ENCODE results near the gene LENG9. TPM values are rescaled to one million over a fixed set of nuclear protein-coding genes. Genes with fewer than 3 reads are reported as not detected.
"Not testable (repeated sequence)": the region's sequence is repeated elsewhere in the genome, so short reads cannot be mapped to it uniquely, and the experiment has no call there.

The LENG9 gene
- 4.9 and 5.0 TPM in 2 replicates for total RNA-seq

GRCh38 chr19:54463531-54464043 is at the start of gene LENG9:
TSS of gene LENG9 (minus strand) at chr19:54463778. CDS start at chr19:54463526, 252 bp downstream.
- intact Hi-C loops (cut with micrococcal nuclease): loop anchor here (1.0 to 10.0 kb wide), 11 partner anchors 14 to 1179 kb away; partner anchors contain the start of genes CNOT3, HSPBP1, LENG8 and MBOAT7

GRCh38 chr19:54509200-54509940 is 45.8 kb upstream of the LENG9 start:
- intact Hi-C loops (cut with micrococcal nuclease): not testable (repeated sequence)

- intact Hi-C loops (cut with micrococcal nuclease): not testable (repeated sequence)
Observed at GRCh38 chr19:54508487-54508886, 44.9 kb upstream of the LENG9 start.

GRCh38 chr19:54507824-54508223 is 44.2 kb upstream of the LENG9 start:
- intact Hi-C loops (cut with micrococcal nuclease): no loop called here

- intact Hi-C loops (cut with micrococcal nuclease): not testable (repeated sequence)
Observed at GRCh38 chr19:54507038-54507717, 43.6 kb upstream of the LENG9 start.

- intact Hi-C loops (cut with micrococcal nuclease): no loop called here
Observed at GRCh38 chr19:54506079-54506478, 42.5 kb upstream of the LENG9 start.

- intact Hi-C loops (cut with micrococcal nuclease): not testable (repeated sequence)
Observed at GRCh38 chr19:54505542-54505941, 42.0 kb upstream of the LENG9 start.

GRCh38 chr19:54502518-54503048 is 39.0 kb upstream of the LENG9 start, which contains the start of gene LAIR2:
TSS of gene LAIR2 (plus strand) at chr19:54502831. CDS start at chr19:54502919, 88 bp downstream.
- intact Hi-C loops (cut with micrococcal nuclease): no loop called here

- intact Hi-C loops (cut with micrococcal nuclease): not testable (repeated sequence)
Observed at GRCh38 chr19:54498451-54498772, 34.8 kb upstream of the LENG9 start.

- intact Hi-C loops (cut with micrococcal nuclease): loop anchor here (2.0 kb wide), 1 partner anchor 15 kb away; no protein-coding TSS in a partner anchor
Observed at GRCh38 chr19:54497747-54498450, 34.3 kb upstream of the LENG9 start.

GRCh38 chr19:54495284-54495683 is 31.7 kb upstream of the LENG9 start:
- intact Hi-C loops (cut with micrococcal nuclease): not testable (repeated sequence)

- intact Hi-C loops (cut with micrococcal nuclease): no loop called here
Observed at GRCh38 chr19:54493967-54494585, 30.5 kb upstream of the LENG9 start.

GRCh38 chr19:54493056-54493455 is 29.5 kb upstream of the LENG9 start:
- intact Hi-C loops (cut with micrococcal nuclease): not testable (repeated sequence)

GRCh38 chr19:54492568-54492967 is 29.0 kb upstream of the LENG9 start:
- intact Hi-C loops (cut with micrococcal nuclease): no loop called here

- intact Hi-C loops (cut with micrococcal nuclease): no loop called here
Observed at GRCh38 chr19:54489766-54490165, 26.2 kb upstream of the LENG9 start.

- intact Hi-C loops (cut with micrococcal nuclease): no loop called here
Observed at GRCh38 chr19:54489341-54489740, 25.8 kb upstream of the LENG9 start.

GRCh38 chr19:54485851-54486250 is 22.3 kb upstream of the LENG9 start:
- intact Hi-C loops (cut with micrococcal nuclease): no loop called here

- intact Hi-C loops (cut with micrococcal nuclease): no loop called here
Observed at GRCh38 chr19:54484451-54484850, 20.9 kb upstream of the LENG9 start.

GRCh38 chr19:54482889-54483288 is 19.3 kb upstream of the LENG9 start:
- intact Hi-C loops (cut with micrococcal nuclease): loop anchor here (2.0 kb wide), 1 partner anchor 14 kb away; no protein-coding TSS in a partner anchor

- intact Hi-C loops (cut with micrococcal nuclease): loop anchor here (1.0 kb wide), 1 partner anchor 195 kb away; no protein-coding TSS in a partner anchor
Observed at GRCh38 chr19:54481326-54481930, 17.9 kb upstream of the LENG9 start.

Measured in T-helper 2 cell treated with Interferon-gamma antibody and Interleukin-4, amounts not matched to agents 100 ng/mL and 5 ng/mL, for 36 hours (primary cell).